Measurements from ENCODE around the gene HMGB1.

DNA sequence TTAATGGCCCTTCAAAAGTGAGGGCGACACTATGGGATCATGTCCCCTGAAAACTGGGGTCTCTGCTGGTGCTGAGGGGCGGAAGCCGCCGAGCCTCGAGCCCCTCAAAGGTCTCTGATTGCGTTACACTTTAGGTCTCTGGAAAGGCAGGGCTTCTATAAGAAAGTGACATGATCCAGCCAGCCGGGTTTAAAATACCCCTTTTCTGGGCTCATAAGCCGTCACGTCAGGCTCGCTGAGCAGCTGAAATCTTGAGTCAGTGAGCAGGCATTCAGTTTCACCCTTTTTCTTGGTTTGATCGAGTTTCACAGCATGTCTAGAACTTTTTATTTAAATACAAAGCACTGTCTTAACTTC, 600 bp upstream of the HMGB1 start:
- TF ChIP-seq CTCF (IDR thresholded peaks at IDR 0.05) (no peak), POLR2A (IDR thresholded peaks at IDR 0.05; ENCODE audit: low read depth) (no peak)
